ENCODE results near the gene MPHOSPH9.

Gene MPHOSPH9

GRCh38 chr12:123119808-123120207 lies 113.1 kb downstream of the MPHOSPH9 start:
- Histone ChIP-seq H3K9ac (ENCODE audit: low read length) (no peak overlapping the region), H3K27ac (ENCODE audit: low read depth, low read length) (no peak overlapping the region), H3K4me1 (ENCODE audit: control insufficient read depth, insufficient read depth, low read length) (peaks cover 5% of the 10 kb centered on the region; the same call in 1 of the 2 replicates)

GRCh38 chr12:123118497-123118896 lies 114.4 kb downstream of the MPHOSPH9 start:
- Histone ChIP-seq H3K27ac (ENCODE audit: low read depth, low read length) (no peak overlapping the region), H3K4me1 (ENCODE audit: control insufficient read depth, insufficient read depth, low read length) (peaks cover 5% of the 10 kb centered on the region; the same call in 1 of the 2 replicates), H3K9me3 (ENCODE audit: control insufficient read depth, insufficient read depth, low read depth, low read length) (no peaks in the 10 kb centered on the region), H3K36me3 (ENCODE audit: control insufficient read depth, insufficient read depth, low read length) (no peaks in the 10 kb centered on the region), H3K4me3 (ENCODE audit: low read depth, low read length) (no peak overlapping the region), H3K9ac (ENCODE audit: low read length) (no peak overlapping the region), H3K27me3 (ENCODE audit: control insufficient read depth, insufficient read depth, low read length) (no peaks in the 10 kb centered on the region)

More at GRCh38 chr12:123119808-123120207, 113.1 kb downstream of the MPHOSPH9 start:
- H3K4me3 ChIP-seq (ENCODE audit: low read depth, low read length) = no peak overlapping the region
- H3K9me3 ChIP-seq (ENCODE audit: control insufficient read depth, insufficient read depth, low read depth, low read length) = no peaks in the 10 kb centered on the region
- H3K36me3 ChIP-seq (ENCODE audit: control insufficient read depth, insufficient read depth, low read length) = no peaks in the 10 kb centered on the region
- no peaks in the 10 kb centered on the region for H3K27me3 ChIP-seq (ENCODE audit: control insufficient read depth, insufficient read depth, low read length)

- H3K9ac ChIP-seq (ENCODE audit: low read length) = no peak overlapping the region
- no peak overlapping the region for H3K4me3 ChIP-seq (ENCODE audit: low read depth, low read length)
- no peaks in the 10 kb centered on the region for H3K9me3 ChIP-seq (ENCODE audit: control insufficient read depth, insufficient read depth, low read depth, low read length)
- H3K36me3 ChIP-seq (ENCODE audit: control insufficient read depth, insufficient read depth, low read length) = no peaks in the 10 kb centered on the region
- H3K27ac ChIP-seq (ENCODE audit: low read depth, low read length) = no peak overlapping the region
- peaks cover 19% of the 10 kb centered on the region; the same call in 1 of the 2 replicates for H3K4me1 ChIP-seq (ENCODE audit: control insufficient read depth, insufficient read depth, low read length)
- H3K27me3 ChIP-seq (ENCODE audit: control insufficient read depth, insufficient read depth, low read length) = no peaks in the 10 kb centered on the region
Measured at GRCh38 chr12:123115409-123116121, 117.4 kb downstream of the MPHOSPH9 start.

GRCh38 chr12:123114304-123115083 lies 118.4 kb downstream of the MPHOSPH9 start:
- no peak overlapping the region for H3K9ac ChIP-seq (ENCODE audit: low read length)
- no peak overlapping the region for H3K4me3 ChIP-seq (ENCODE audit: low read depth, low read length)
- no peaks in the 10 kb centered on the region for H3K27me3 ChIP-seq (ENCODE audit: control insufficient read depth, insufficient read depth, low read length)
- H3K4me1 ChIP-seq (ENCODE audit: control insufficient read depth, insufficient read depth, low read length) = peaks cover 19% of the 10 kb centered on the region; the same call in 1 of the 2 replicates
- no peak overlapping the region for H3K27ac ChIP-seq (ENCODE audit: low read depth, low read length)
- H3K9me3 ChIP-seq (ENCODE audit: control insufficient read depth, insufficient read depth, low read depth, low read length) = no peaks in the 10 kb centered on the region
- no peaks in the 10 kb centered on the region for H3K36me3 ChIP-seq (ENCODE audit: control insufficient read depth, insufficient read depth, low read length)

- Histone ChIP-seq H3K27ac (ENCODE audit: low read depth, low read length) (no peak overlapping the region), H3K4me1 (ENCODE audit: control insufficient read depth, insufficient read depth, low read length) (peaks cover 24% of the 10 kb centered on the region; the same call in 1 of the 2 replicates), H3K4me3 (ENCODE audit: low read depth, low read length) (no peak overlapping the region), H3K36me3 (ENCODE audit: control insufficient read depth, insufficient read depth, low read length) (no peaks in the 10 kb centered on the region), H3K9me3 (ENCODE audit: control insufficient read depth, insufficient read depth, low read depth, low read length) (no peaks in the 10 kb centered on the region), H3K9ac (ENCODE audit: low read length) (no peak overlapping the region), H3K27me3 (ENCODE audit: control insufficient read depth, insufficient read depth, low read length) (no peaks in the 10 kb centered on the region)
Measured at GRCh38 chr12:123113026-123113425, 119.9 kb downstream of the MPHOSPH9 start.

- no peaks in the 10 kb centered on the region for H3K27me3 ChIP-seq (ENCODE audit: control insufficient read depth, insufficient read depth, low read length)
- no peak overlapping the region for H3K9ac ChIP-seq (ENCODE audit: low read length)
- H3K9me3 ChIP-seq (ENCODE audit: control insufficient read depth, insufficient read depth, low read depth, low read length) = no peaks in the 10 kb centered on the region
- H3K27ac ChIP-seq (ENCODE audit: low read depth, low read length) = no peak overlapping the region
- H3K4me3 ChIP-seq (ENCODE audit: low read depth, low read length) = no peak overlapping the region
- H3K36me3 ChIP-seq (ENCODE audit: control insufficient read depth, insufficient read depth, low read length) = no peaks in the 10 kb centered on the region
- H3K4me1 ChIP-seq (ENCODE audit: control insufficient read depth, insufficient read depth, low read length) = peaks cover 38% of the 10 kb centered on the region
Measured at GRCh38 chr12:123111498-123112165, 121.3 kb downstream of the MPHOSPH9 start.

- no peaks in the 10 kb centered on the region for H3K27me3 ChIP-seq (ENCODE audit: control insufficient read depth, insufficient read depth, low read length)
- H3K4me1 ChIP-seq (ENCODE audit: control insufficient read depth, insufficient read depth, low read length) = peaks cover 54% of the 10 kb centered on the region
- H3K9ac ChIP-seq (ENCODE audit: low read length) = no peak overlapping the region
- no peak overlapping the region for H3K4me3 ChIP-seq (ENCODE audit: low read depth, low read length)
- no peak overlapping the region for H3K27ac ChIP-seq (ENCODE audit: low read depth, low read length)
- H3K9me3 ChIP-seq (ENCODE audit: control insufficient read depth, insufficient read depth, low read depth, low read length) = no peaks in the 10 kb centered on the region
- H3K36me3 ChIP-seq (ENCODE audit: control insufficient read depth, insufficient read depth, low read length) = no peaks in the 10 kb centered on the region
Measured at GRCh38 chr12:123109319-123109772, 123.6 kb downstream of the MPHOSPH9 start.

- no peaks in the 10 kb centered on the region for H3K27me3 ChIP-seq (ENCODE audit: control insufficient read depth, insufficient read depth, low read length)
- no peaks in the 10 kb centered on the region for H3K36me3 ChIP-seq (ENCODE audit: control insufficient read depth, insufficient read depth, low read length)
Measured at GRCh38 chr12:123108682-123109066, 124.3 kb downstream of the MPHOSPH9 start.

GRCh38 chr12:123107926-123108681 lies 124.8 kb downstream of the MPHOSPH9 start:
- H3K27ac ChIP-seq (ENCODE audit: low read depth, low read length) = peak overlapping the region; percentile 14; the same call in 1 of the 2 replicates
- H3K27me3 ChIP-seq (ENCODE audit: control insufficient read depth, insufficient read depth, low read length) = no peaks in the 10 kb centered on the region
- no peaks in the 10 kb centered on the region for H3K9me3 ChIP-seq (ENCODE audit: control insufficient read depth, insufficient read depth, low read depth, low read length)
- H3K9ac ChIP-seq (ENCODE audit: low read length) = peak overlapping the region; percentile 36
- no peak overlapping the region for H3K4me3 ChIP-seq (ENCODE audit: low read depth, low read length)
- H3K36me3 ChIP-seq (ENCODE audit: control insufficient read depth, insufficient read depth, low read length) = no peaks in the 10 kb centered on the region
- peaks cover 60% of the 10 kb centered on the region for H3K4me1 ChIP-seq (ENCODE audit: control insufficient read depth, insufficient read depth, low read length)

More at GRCh38 chr12:123108682-123109066, 124.3 kb downstream of the MPHOSPH9 start:
- Histone ChIP-seq H3K27ac (ENCODE audit: low read depth, low read length) (no peak overlapping the region), H3K9ac (ENCODE audit: low read length) (no peak overlapping the region), H3K9me3 (ENCODE audit: control insufficient read depth, insufficient read depth, low read depth, low read length) (no peaks in the 10 kb centered on the region), H3K4me1 (ENCODE audit: control insufficient read depth, insufficient read depth, low read length) (peaks cover 54% of the 10 kb centered on the region), H3K4me3 (ENCODE audit: low read depth, low read length) (no peak overlapping the region)

GRCh38 chr12:123106640-123107359 lies 126.1 kb downstream of the MPHOSPH9 start:
- H3K9me3 ChIP-seq (ENCODE audit: control insufficient read depth, insufficient read depth, low read depth, low read length) = no peaks in the 10 kb centered on the region
- H3K4me1 ChIP-seq (ENCODE audit: control insufficient read depth, insufficient read depth, low read length) = peaks cover 65% of the 10 kb centered on the region
- H3K4me3 ChIP-seq (ENCODE audit: low read depth, low read length) = no peak overlapping the region
- H3K9ac ChIP-seq (ENCODE audit: low read length) = peak overlapping the region; percentile 67
- peak overlapping the region; percentile 58; the same call in 1 of the 2 replicates for H3K27ac ChIP-seq (ENCODE audit: low read depth, low read length)
- no peaks in the 10 kb centered on the region for H3K27me3 ChIP-seq (ENCODE audit: control insufficient read depth, insufficient read depth, low read length)
- H3K36me3 ChIP-seq (ENCODE audit: control insufficient read depth, insufficient read depth, low read length) = no peaks in the 10 kb centered on the region
